ENCODE measurements around the gene PSENEN. TPM values are rescaled to one million over a fixed set of nuclear protein-coding genes. Genes with fewer than 3 reads are reported as not detected.

Gene PSENEN
- total RNA-seq, 4 donors from 2014 or later: 6.6 to 80.0 (median 56.8) TPM

- Histone ChIP-seq H3K9me3 (no peaks in the 10 kb centered on the region), H3K36me3 (peaks cover 0 to 30% (median 12%) of the 10 kb centered on the region in 4 donors), H3K4me3 (peak overlapping the region in 1 of 4 donors; percentile 81), H3K27me3 (no peaks in the 10 kb centered on the region), H3K27ac (no peak overlapping the region), H3K4me1 (peaks cover 18 to 28% (median 24%) of the 10 kb centered on the region in 4 donors)
- DNase-seq: no peak
- intact Hi-C loops (cut with DNase I; ENCODE audit: low total_unique reads): loop anchor here (10.0 kb wide), 1 partner anchor 175 kb away; the partner anchor contains the start of gene TMEM147
- 85 to 87% methylated on average over 8 to 32 of the region's 32 CpGs for WGBS, 2 donors (ENCODE audit: low coverage in 1 of 2)
- TF ChIP-seq POLR2AphosphoS5 (IDR thresholded peaks at IDR 0.05): no peak
- no peak for TF ChIP-seq CTCF (IDR thresholded peaks at IDR 0.05)
- TF ChIP-seq POLR2A (IDR thresholded peaks at IDR 0.05): no peak
- no peak for TF ChIP-seq EP300 (IDR thresholded peaks at IDR 0.05; ENCODE audit: low read depth)
- in situ Hi-C loops (cut with MboI; ENCODE audit: low pct_ligation_motif_present in 1 of 4, low pct_unique_long_range_greater_than_20kb in 1 of 4, low sequenced_read_pairs in 3 of 4): no loop called here
Observed at GRCh38 chr19:35719402-35720162, 25.9 kb upstream of the PSENEN start.

GRCh38 chr19:35720163-35720524 is 25.3 kb upstream of the PSENEN start:
- intact Hi-C loops (cut with DNase I; ENCODE audit: low total_unique reads) (no loop called here), in situ Hi-C loops (cut with MboI; ENCODE audit: low pct_ligation_motif_present in 1 of 4, low pct_unique_long_range_greater_than_20kb in 1 of 4, low sequenced_read_pairs in 3 of 4) (no loop called here)

GRCh38 chr19:35720648-35721047 is 24.8 kb upstream of the PSENEN start:
- in situ Hi-C loops (cut with MboI; ENCODE audit: low pct_ligation_motif_present in 1 of 4, low pct_unique_long_range_greater_than_20kb in 1 of 4, low sequenced_read_pairs in 3 of 4) (no loop called here), intact Hi-C loops (cut with DNase I; ENCODE audit: low total_unique reads) (no loop called here)
- Histone ChIP-seq H3K27me3 (no peaks in the 10 kb centered on the region), H3K27ac (no peak overlapping the region), H3K36me3 (peaks cover 0 to 40% (median 18%) of the 10 kb centered on the region in 4 donors), H3K4me3 (no peak overlapping the region), H3K9me3 (no peaks in the 10 kb centered on the region), H3K4me1 (peaks cover 12 to 23% (median 18%) of the 10 kb centered on the region in 4 donors)
- TF ChIP-seq POLR2AphosphoS5 (IDR thresholded peaks at IDR 0.05) (no peak), EP300 (IDR thresholded peaks at IDR 0.05; ENCODE audit: low read depth) (no peak), POLR2A (IDR thresholded peaks at IDR 0.05) (no peak), CTCF (IDR thresholded peaks at IDR 0.05) (no peak)
- WGBS, 2 donors (ENCODE audit: low coverage in 1 of 2): 94% methylated on average over 16 of the region's 17 CpGs; no CpG with 5 or more reads in 1 of the 2 donors
- DNase-seq: no peak

More at GRCh38 chr19:35720163-35720524, 25.3 kb upstream of the PSENEN start:
- 94 to 100% methylated on average over 1 to 9 of the region's 9 CpGs for WGBS, 2 donors (ENCODE audit: low coverage in 1 of 2)
- peaks cover 17 to 28% (median 23%) of the 10 kb centered on the region in 4 donors for H3K4me1 ChIP-seq
- no peak overlapping the region for H3K27ac ChIP-seq
- H3K9me3 ChIP-seq: no peaks in the 10 kb centered on the region
- no peak overlapping the region for H3K4me3 ChIP-seq
- peaks cover 0 to 35% (median 15%) of the 10 kb centered on the region in 4 donors for H3K36me3 ChIP-seq
- no peak for DNase-seq
- TF ChIP-seq CTCF (IDR thresholded peaks at IDR 0.05): no peak
- TF ChIP-seq EP300 (IDR thresholded peaks at IDR 0.05; ENCODE audit: low read depth): no peak
- TF ChIP-seq POLR2A (IDR thresholded peaks at IDR 0.05): no peak
- no peak for TF ChIP-seq POLR2AphosphoS5 (IDR thresholded peaks at IDR 0.05)
- H3K27me3 ChIP-seq: no peaks in the 10 kb centered on the region

GRCh38 chr19:35721374-35721773 is 24.1 kb upstream of the PSENEN start:
- Histone ChIP-seq H3K9me3 (no peaks in the 10 kb centered on the region), H3K27me3 (no peaks in the 10 kb centered on the region), H3K4me1 (peaks cover 7 to 16% (median 12%) of the 10 kb centered on the region in 4 donors), H3K27ac (no peak overlapping the region), H3K36me3 (peaks cover 0 to 48% (median 21%) of the 10 kb centered on the region in 4 donors), H3K4me3 (no peak overlapping the region)
- WGBS, 2 donors (ENCODE audit: low coverage in 1 of 2): 92 to 97% methylated on average over 2 to 13 of the region's 16 CpGs
- no peak for DNase-seq
- TF ChIP-seq POLR2A (IDR thresholded peaks at IDR 0.05) (no peak), EP300 (IDR thresholded peaks at IDR 0.05; ENCODE audit: low read depth) (no peak), CTCF (IDR thresholded peaks at IDR 0.05) (no peak), POLR2AphosphoS5 (IDR thresholded peaks at IDR 0.05) (no peak)
- intact Hi-C loops (cut with DNase I; ENCODE audit: low total_unique reads) (no loop called here), in situ Hi-C loops (cut with MboI; ENCODE audit: low pct_ligation_motif_present in 1 of 4, low pct_unique_long_range_greater_than_20kb in 1 of 4, low sequenced_read_pairs in 3 of 4) (no loop called here)
